Activated T-helper 17 cell treated with anti-CD3 and anti-CD28 coated beads, Interleukin-2, amount 50 U/mL, for 72 hours (primary cell): ENCODE results near the gene PARD3. TPM values are rescaled to one million over a fixed set of nuclear protein-coding genes. Genes with fewer than 3 reads are reported as not detected.

ENCODE experiments used
- ATAC-seq: fragments of 150-1000 bp; cut with Tn5 transposase; replicated peaks from 2 replicates; pipeline ENCODE4 v1.10.0; 2021; ENCODE audit warnings: mild to moderate bottlenecking, moderate library complexity
- H3K27ac Mint-ChIP-seq: one replicate; pipeline ENCODE4 v1.8.0; 2022; ENCODE audit warnings: mixed read lengths
- H3K27me3 Mint-ChIP-seq: one replicate; pipeline ENCODE4 v1.8.0; 2022; ENCODE audit warnings: mixed read lengths
- H3K36me3 Mint-ChIP-seq: one replicate; pipeline ENCODE4 v1.8.0; 2022; ENCODE audit warnings: low read depth, mild to moderate bottlenecking, mixed read lengths
- H3K4me1 Mint-ChIP-seq: one replicate; pipeline ENCODE4 v1.8.0; 2022; ENCODE audit warnings: mixed read lengths
- H3K4me3 Mint-ChIP-seq: one replicate; pipeline ENCODE4 v1.8.0; 2022; ENCODE audit warnings: mild to moderate bottlenecking, mixed read lengths
- H3K9me3 Mint-ChIP-seq: one replicate; pipeline ENCODE4 v1.8.0; 2022; ENCODE audit warnings: mixed read lengths
- total RNA-seq, 2 donors: library from RNA; stranded (reverse); gene quantifications; one replicate each; pipeline ENCODE4 v1.2.3, GENCODE V29; 2022

The PARD3 gene
- total RNA-seq, 2 donors from 2014 or later: 0.13 to 0.24 TPM

- Mint-ChIP-seq H3K36me3 (no peaks in the 10 kb centered on the region), H3K27ac (no peak overlapping the region), H3K27me3 (peaks cover 17% of the 10 kb centered on the region), H3K4me3 (no peak overlapping the region), H3K4me1 (no peaks in the 10 kb centered on the region), H3K9me3 (peaks cover 4% of the 10 kb centered on the region)
- no peak for ATAC-seq
Observed at GRCh38 chr10:34262985-34263384, 552.1 kb downstream of the PARD3 start.

GRCh38 chr10:34260904-34261303 is 554.2 kb downstream of the PARD3 start:
- Mint-ChIP-seq H3K9me3 (no peaks in the 10 kb centered on the region), H3K27me3 (peaks cover 11% of the 10 kb centered on the region), H3K27ac (no peak overlapping the region), H3K36me3 (no peaks in the 10 kb centered on the region), H3K4me1 (no peaks in the 10 kb centered on the region), H3K4me3 (no peak overlapping the region)
- no peak for ATAC-seq

DNA sequence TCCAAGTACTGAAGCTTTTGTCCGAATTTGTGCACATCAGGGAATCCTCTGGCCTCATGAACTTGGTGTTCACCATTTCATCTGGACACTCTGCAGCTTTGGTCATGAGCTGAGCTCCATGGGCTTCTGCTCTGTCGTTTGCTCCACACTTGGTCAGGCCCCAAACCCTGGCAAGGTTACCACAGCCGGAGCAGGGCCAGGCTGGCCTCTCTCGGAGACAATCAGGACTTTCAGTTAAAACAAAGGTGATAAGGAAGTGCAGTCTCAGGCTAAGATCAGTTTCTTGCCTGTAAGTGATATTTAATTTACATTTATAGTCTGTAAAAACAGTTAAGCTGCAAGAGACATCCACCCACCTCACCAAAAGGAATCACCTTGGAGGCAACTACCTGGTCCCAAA is 558.9 kb downstream of the PARD3 start:
- H3K4me1 Mint-ChIP-seq: no peaks in the 10 kb centered on the region
- ATAC-seq: no peak

GRCh38 chr10:34255035-34255434 is 560.1 kb downstream of the PARD3 start:
- Mint-ChIP-seq H3K4me1 (no peaks in the 10 kb centered on the region), H3K27me3 (peaks cover 8% of the 10 kb centered on the region), H3K27ac (no peak overlapping the region), H3K36me3 (no peaks in the 10 kb centered on the region), H3K4me3 (no peak overlapping the region), H3K9me3 (no peaks in the 10 kb centered on the region)
- no peak for ATAC-seq

More for the DNA sequence above, 558.9 kb downstream of the PARD3 start:
- Mint-ChIP-seq H3K27ac (no peak overlapping the region), H3K9me3 (no peaks in the 10 kb centered on the region), H3K36me3 (no peaks in the 10 kb centered on the region), H3K27me3 (peaks cover 8% of the 10 kb centered on the region), H3K4me3 (no peak overlapping the region)

GRCh38 chr10:34254596-34254995 is 560.5 kb downstream of the PARD3 start:
- ATAC-seq: peak; percentile 74
- no peaks in the 10 kb centered on the region for H3K9me3 Mint-ChIP-seq

GRCh38 chr10:34252111-34252510 is 563.0 kb downstream of the PARD3 start:
- Mint-ChIP-seq H3K36me3 (no peaks in the 10 kb centered on the region), H3K4me3 (no peak overlapping the region), H3K27me3 (no peaks in the 10 kb centered on the region), H3K27ac (no peak overlapping the region), H3K4me1 (no peaks in the 10 kb centered on the region), H3K9me3 (no peaks in the 10 kb centered on the region)
- no peak for ATAC-seq

More at GRCh38 chr10:34254596-34254995, 560.5 kb downstream of the PARD3 start:
- Mint-ChIP-seq H3K4me1 (no peaks in the 10 kb centered on the region), H3K36me3 (no peaks in the 10 kb centered on the region), H3K27me3 (peaks cover 8% of the 10 kb centered on the region), H3K27ac (no peak overlapping the region), H3K4me3 (no peak overlapping the region)

- no peaks in the 10 kb centered on the region for H3K9me3 Mint-ChIP-seq
- H3K36me3 Mint-ChIP-seq: no peaks in the 10 kb centered on the region
Observed at GRCh38 chr10:34251177-34251576, 563.9 kb downstream of the PARD3 start.

GRCh38 chr10:34250722-34251121 is 564.4 kb downstream of the PARD3 start:
- no peak for ATAC-seq
- H3K27me3 Mint-ChIP-seq: no peaks in the 10 kb centered on the region
- H3K4me3 Mint-ChIP-seq: no peak overlapping the region
- no peak overlapping the region for H3K27ac Mint-ChIP-seq
- no peaks in the 10 kb centered on the region for H3K9me3 Mint-ChIP-seq
- no peaks in the 10 kb centered on the region for H3K36me3 Mint-ChIP-seq
- H3K4me1 Mint-ChIP-seq: no peaks in the 10 kb centered on the region

More at GRCh38 chr10:34251177-34251576, 563.9 kb downstream of the PARD3 start:
- no peak for ATAC-seq
- Mint-ChIP-seq H3K4me3 (no peak overlapping the region), H3K27me3 (no peaks in the 10 kb centered on the region), H3K27ac (no peak overlapping the region), H3K4me1 (no peaks in the 10 kb centered on the region)

GRCh38 chr10:34249634-34250033 is 565.5 kb downstream of the PARD3 start:
- Mint-ChIP-seq H3K4me3 (no peak overlapping the region), H3K27me3 (no peaks in the 10 kb centered on the region), H3K9me3 (no peaks in the 10 kb centered on the region), H3K36me3 (no peaks in the 10 kb centered on the region), H3K27ac (no peak overlapping the region), H3K4me1 (no peaks in the 10 kb centered on the region)
- no peak for ATAC-seq

DNA sequence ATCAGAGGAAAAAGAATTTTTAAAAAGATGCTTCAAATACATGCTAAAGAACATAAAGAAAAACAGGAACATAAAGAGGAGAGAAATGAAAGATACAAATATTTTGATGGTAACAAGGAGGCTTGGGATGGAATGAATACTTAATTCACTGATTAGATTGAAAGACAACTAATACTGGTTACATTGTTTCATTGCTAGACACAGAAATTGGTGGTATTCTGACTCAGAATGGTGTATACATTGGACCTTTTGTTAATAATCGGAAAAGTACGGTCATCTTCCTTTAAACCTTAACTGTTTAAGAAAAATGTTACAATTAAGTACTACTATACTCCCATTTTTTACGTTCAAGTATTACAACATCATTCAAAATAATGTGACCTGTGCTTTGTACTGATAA is 567.5 kb downstream of the PARD3 start:
- H3K36me3 Mint-ChIP-seq: no peaks in the 10 kb centered on the region
- H3K27me3 Mint-ChIP-seq: no peaks in the 10 kb centered on the region
- H3K27ac Mint-ChIP-seq: no peak overlapping the region
- no peak for ATAC-seq
- H3K4me3 Mint-ChIP-seq: no peak overlapping the region
- no peaks in the 10 kb centered on the region for H3K4me1 Mint-ChIP-seq
- H3K9me3 Mint-ChIP-seq: no peaks in the 10 kb centered on the region

GRCh38 chr10:34244756-34245484 is 570.2 kb downstream of the PARD3 start:
- no peaks in the 10 kb centered on the region for H3K9me3 Mint-ChIP-seq
- H3K36me3 Mint-ChIP-seq: no peaks in the 10 kb centered on the region
- no peak for ATAC-seq
- H3K27me3 Mint-ChIP-seq: no peaks in the 10 kb centered on the region
- H3K4me1 Mint-ChIP-seq: no peaks in the 10 kb centered on the region
- no peak overlapping the region for H3K4me3 Mint-ChIP-seq
- H3K27ac Mint-ChIP-seq: no peak overlapping the region

DNA sequence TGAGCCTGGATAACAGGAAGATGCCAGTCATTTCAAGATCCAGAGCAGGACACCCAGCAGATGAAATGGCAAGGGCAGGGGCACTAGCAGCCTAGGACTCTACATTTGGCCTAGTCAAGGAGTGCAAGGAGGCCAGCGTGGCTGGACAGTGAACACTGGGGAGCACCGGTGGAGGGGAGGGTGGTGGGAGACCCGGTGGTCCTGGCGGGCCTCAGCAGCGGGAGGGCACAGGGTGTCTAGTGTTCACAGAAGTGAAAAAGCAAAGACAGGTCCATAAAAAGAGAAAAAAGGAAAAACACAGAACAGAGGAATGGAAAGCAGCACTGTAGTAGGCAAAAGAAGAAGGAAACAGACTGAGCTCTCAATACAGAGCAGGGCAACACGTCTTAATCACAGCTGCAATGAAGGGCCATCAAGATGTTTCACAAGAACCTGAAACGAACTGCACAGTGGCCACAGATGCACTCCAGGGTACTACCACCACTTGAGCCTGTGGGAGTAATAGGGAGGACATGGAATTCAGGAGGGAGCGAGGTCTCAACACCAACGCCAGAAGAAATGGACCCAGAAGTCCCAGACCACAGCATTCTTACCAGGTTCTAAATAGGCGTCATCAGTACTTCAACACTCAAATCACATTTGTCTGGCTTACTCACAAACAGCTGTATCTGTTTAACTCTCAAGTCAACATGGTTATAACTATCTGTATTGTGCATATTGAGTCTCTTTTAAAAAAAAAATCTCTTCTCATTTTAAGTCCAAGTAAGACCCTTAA is 573.7 kb downstream of the PARD3 start:
- Mint-ChIP-seq H3K36me3 (no peaks in the 10 kb centered on the region), H3K27me3 (peaks cover 3% of the 10 kb centered on the region), H3K27ac (no peak overlapping the region), H3K9me3 (no peaks in the 10 kb centered on the region), H3K4me3 (no peak overlapping the region), H3K4me1 (no peaks in the 10 kb centered on the region)
- ATAC-seq: no peak

DNA sequence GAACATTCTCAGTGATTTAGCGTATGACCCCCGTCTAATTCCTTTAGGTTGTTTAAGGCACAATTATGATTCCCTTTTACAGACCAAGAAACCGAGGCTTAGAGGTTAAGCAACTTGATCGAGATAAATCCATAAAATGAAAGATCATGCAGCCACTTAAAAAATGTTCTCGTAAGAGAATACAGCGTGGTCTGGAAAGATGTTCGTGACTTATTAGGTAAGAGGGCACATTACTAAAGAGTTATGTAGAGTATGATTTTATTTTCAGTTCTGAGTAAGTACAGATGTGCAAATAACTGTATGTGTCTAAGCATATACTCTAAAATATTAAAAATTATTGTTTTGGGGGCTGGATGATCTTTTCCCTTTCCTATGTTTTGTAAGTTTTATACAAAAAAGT is 575.1 kb downstream of the PARD3 start:
- Mint-ChIP-seq H3K36me3 (no peaks in the 10 kb centered on the region), H3K27me3 (peaks cover 6% of the 10 kb centered on the region), H3K4me3 (no peak overlapping the region), H3K4me1 (no peaks in the 10 kb centered on the region), H3K9me3 (no peaks in the 10 kb centered on the region), H3K27ac (no peak overlapping the region)
- no peak for ATAC-seq

- Mint-ChIP-seq H3K4me1 (no peaks in the 10 kb centered on the region), H3K9me3 (no peaks in the 10 kb centered on the region), H3K36me3 (no peaks in the 10 kb centered on the region), H3K27me3 (peaks cover 6% of the 10 kb centered on the region), H3K27ac (no peak overlapping the region), H3K4me3 (no peak overlapping the region)
- no peak for ATAC-seq
Observed at GRCh38 chr10:34237898-34238455, 577.1 kb downstream of the PARD3 start.

- H3K4me3 Mint-ChIP-seq: no peak overlapping the region
- H3K27ac Mint-ChIP-seq: no peak overlapping the region
- no peaks in the 10 kb centered on the region for H3K9me3 Mint-ChIP-seq
- H3K36me3 Mint-ChIP-seq: no peaks in the 10 kb centered on the region
- no peaks in the 10 kb centered on the region for H3K4me1 Mint-ChIP-seq
- peaks cover 6% of the 10 kb centered on the region for H3K27me3 Mint-ChIP-seq
- no peak for ATAC-seq
Observed at GRCh38 chr10:34236931-34237330, 578.2 kb downstream of the PARD3 start.
